ENCODE data around the gene GSTM2. TPM values are rescaled to one million over a fixed set of nuclear protein-coding genes. Genes with fewer than 3 reads are reported as not detected.

Gene GSTM2
- 100 to 1,000 TPM in 1 of 2 donors, 10 to 100 TPM in 1; 27.6 to 106 TPM for total RNA-seq
- 10 to 100 TPM in 1 of 2 donors, 1 to 10 TPM in 1; 7.7 to 51.7 TPM for polyA plus RNA-seq
- long read RNA-seq, donor 1, full-length matches to known transcripts, result 79 of 87 reads
- long read RNA-seq, donor 1, partial matches to known transcripts, result 8 of 87 reads
- long read RNA-seq, donor 1, other reads (novel, unspliced or antisense), result 0 of 87 reads
- long read RNA-seq, donor 2, transcript GSTM2-211 (5 exons, 943 nt), result minor isoform, 5 of 80 reads
- long read RNA-seq, donor 2, transcript GSTM2-201 (8 exons, 1,157 nt), result major isoform, 9 of 80 reads
- long read RNA-seq, donor 2, partial matches to known transcripts, result 32 of 80 reads
- long read RNA-seq, donor 2, other reads (novel, unspliced or antisense), result 30 of 80 reads
- long read RNA-seq, donor 3, full-length matches to known transcripts, result 28 of 28 reads
- long read RNA-seq, donor 3, partial matches to known transcripts, result 0 of 28 reads
- long read RNA-seq, donor 3, other reads (novel, unspliced or antisense), result 0 of 28 reads
- long read RNA-seq, donor 4, full-length matches to known transcripts, result 35 of 53 reads
- long read RNA-seq, donor 4, partial matches to known transcripts, result 18 of 53 reads
- long read RNA-seq, donor 4, other reads (novel, unspliced or antisense), result 0 of 53 reads
- long read RNA-seq, donor 5, full-length matches to known transcripts, result 73 of 80 reads
- long read RNA-seq, donor 5, partial matches to known transcripts, result 0 of 80 reads
- long read RNA-seq, donor 5, other reads (novel, unspliced or antisense), result 7 of 80 reads

DNA sequence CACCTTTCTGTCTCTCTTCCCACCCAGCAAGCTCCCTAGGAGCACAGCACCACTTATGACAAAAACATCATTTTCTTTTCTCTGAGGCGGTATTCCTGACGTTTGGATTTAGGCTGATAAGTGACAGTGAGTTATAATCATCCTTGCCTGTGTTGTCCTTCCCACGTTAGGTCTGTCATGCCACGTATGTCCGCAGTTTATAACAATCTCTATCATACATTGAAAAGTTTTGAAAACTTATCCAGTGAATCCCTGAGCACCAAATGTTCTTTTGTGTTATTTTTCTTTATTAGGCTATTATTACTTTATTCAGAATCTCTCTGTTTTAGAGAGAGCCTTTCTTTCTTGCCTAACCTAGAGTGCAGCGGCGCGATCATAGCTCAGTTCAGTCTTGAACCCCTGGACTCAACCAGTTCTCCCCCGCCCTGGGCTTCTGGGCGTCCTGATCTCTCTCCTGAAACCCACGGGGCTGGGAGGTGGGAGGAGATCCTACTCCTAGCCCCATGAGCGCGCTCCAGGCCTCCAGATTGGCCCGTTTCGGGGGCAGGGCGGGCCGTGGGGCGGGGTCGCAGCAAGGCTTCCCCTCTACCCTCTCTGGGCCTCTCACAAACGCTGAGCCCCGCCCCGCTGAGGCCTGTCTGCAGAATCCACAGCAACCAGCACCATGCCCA lies at the start of gene GSTM2:
GSTM2 (plus strand) TSS at position 606 of the 671 bp plus-strand sequence; CDS start at position 665, 59 bp downstream.
- peak within 1 kb of the TSS; percentile 60 to 88 for H3K9ac ChIP-seq (ENCODE audit: insufficient read depth in 1 of 2, low read length in 2 of 2)
- no peaks in the 10 kb centered on the region for H3K9me3 ChIP-seq (ENCODE audit: control insufficient read depth in 4 of 4, insufficient read depth in 3 of 4, low read length in 3 of 4)
- DNase-seq, result peak; percentile 95 to 97 (median 95)
- H3K36me3 ChIP-seq (ENCODE audit: control insufficient read depth in 4 of 4, insufficient read depth in 4 of 4, low read length in 4 of 4), result peaks cover 0 to 1% (median 0%) of the 10 kb centered on the region in 4 donors
- 13% methylated on average over 22 of the region's 22 CpGs for WGBS, 2 donors
- no peaks in the 10 kb centered on the region for H3K27me3 ChIP-seq (ENCODE audit: control insufficient read depth in 3 of 3, insufficient read depth in 3 of 3, low read length in 2 of 3)
- no peak within 1 kb of the TSS for H3K27ac ChIP-seq (ENCODE audit: low read depth in 1 of 2, low read length in 1 of 2)
- H3K4me3 ChIP-seq, result peak within 1 kb of the TSS; percentile 47
- TF ChIP-seq, protein P1, sequence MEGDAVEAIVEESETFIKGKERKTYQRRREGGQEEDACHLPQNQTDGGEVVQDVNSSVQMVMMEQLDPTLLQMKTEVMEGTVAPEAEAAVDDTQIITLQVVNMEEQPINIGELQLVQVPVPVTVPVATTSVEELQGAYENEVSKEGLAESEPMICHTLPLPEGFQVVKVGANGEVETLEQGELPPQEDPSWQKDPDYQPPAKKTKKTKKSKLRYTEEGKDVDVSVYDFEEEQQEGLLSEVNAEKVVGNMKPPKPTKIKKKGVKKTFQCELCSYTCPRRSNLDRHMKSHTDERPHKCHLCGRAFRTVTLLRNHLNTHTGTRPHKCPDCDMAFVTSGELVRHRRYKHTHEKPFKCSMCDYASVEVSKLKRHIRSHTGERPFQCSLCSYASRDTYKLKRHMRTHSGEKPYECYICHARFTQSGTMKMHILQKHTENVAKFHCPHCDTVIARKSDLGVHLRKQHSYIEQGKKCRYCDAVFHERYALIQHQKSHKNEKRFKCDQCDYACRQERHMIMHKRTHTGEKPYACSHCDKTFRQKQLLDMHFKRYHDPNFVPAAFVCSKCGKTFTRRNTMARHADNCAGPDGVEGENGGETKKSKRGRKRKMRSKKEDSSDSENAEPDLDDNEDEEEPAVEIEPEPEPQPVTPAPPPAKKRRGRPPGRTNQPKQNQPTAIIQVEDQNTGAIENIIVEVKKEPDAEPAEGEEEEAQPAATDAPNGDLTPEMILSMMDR (IDR thresholded peaks at IDR 0.05; ENCODE audit: control extremely low read depth, extremely low read depth), result no peak
- ATAC-seq (ENCODE audit: insufficient read depth, low FRiP score), result peak; percentile 97
- H3K4me1 ChIP-seq (ENCODE audit: control insufficient read depth in 5 of 5, insufficient read depth in 5 of 5, low read length in 5 of 5), result peaks cover 0 to 4% (median 0%) of the 10 kb centered on the region in 5 donors

DNA sequence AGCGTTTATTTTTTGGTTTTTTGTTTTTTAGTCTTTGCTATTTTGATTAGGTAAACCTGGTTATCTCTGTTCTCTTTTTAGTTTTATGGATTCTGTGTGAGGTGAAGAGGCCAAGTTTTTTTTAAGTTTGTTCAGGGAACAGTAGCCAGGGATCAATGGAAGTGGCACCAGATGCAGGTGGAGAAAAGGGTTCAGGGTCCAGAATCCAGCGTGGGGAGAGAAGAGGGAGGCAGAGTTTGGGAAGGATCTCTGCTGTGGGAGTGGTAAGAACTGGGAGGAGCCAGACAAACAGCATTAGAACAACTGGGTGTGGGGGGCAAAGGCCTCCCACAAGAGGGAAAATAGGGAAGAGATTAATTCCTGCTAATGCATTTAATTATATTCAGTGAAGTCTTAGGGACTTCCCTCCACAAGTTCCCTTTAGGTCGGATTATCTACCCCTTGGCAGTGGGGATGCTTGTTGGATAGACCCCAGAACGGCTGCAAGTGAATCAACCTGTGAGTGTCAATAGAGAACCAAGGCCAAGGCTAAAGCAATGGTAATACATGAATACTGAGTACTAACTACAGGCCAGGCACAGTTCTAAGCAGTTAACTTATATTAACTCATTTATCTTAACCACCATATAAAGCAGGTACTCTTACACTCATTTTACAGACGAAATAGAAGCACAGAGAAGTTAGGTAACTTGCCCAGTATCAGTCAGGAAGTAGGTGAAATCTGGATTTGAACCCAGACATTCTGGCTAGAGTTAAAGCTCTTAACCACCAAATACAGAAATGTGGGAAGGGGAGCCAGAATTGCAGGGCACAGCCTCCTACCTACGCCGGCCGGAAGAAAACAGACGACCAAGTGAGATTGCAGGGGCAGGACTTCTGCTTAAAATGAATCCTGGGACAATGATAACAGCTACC lies 48.9 kb upstream of the GSTM2 start:
- Histone ChIP-seq H3K36me3 (ENCODE audit: control insufficient read depth in 4 of 4, insufficient read depth in 4 of 4, low read length in 4 of 4) (no peaks in the 10 kb centered on the region), H3K4me3 (no peak overlapping the region), H3K27ac (ENCODE audit: low read depth in 1 of 2, low read length in 1 of 2) (peak overlapping the region; percentile 70 to 77), H3K4me1 (ENCODE audit: control insufficient read depth in 5 of 5, insufficient read depth in 5 of 5, low read length in 5 of 5) (peaks cover 0 to 42% (median 19%) of the 10 kb centered on the region in 5 donors), H3K9ac (ENCODE audit: insufficient read depth in 1 of 2, low read length in 2 of 2) (peak overlapping the region; percentile 68 to 81), H3K27me3 (ENCODE audit: control insufficient read depth in 3 of 3, insufficient read depth in 3 of 3, low read length in 2 of 3) (no peaks in the 10 kb centered on the region), H3K9me3 (ENCODE audit: control insufficient read depth in 4 of 4, insufficient read depth in 3 of 4, low read length in 3 of 4) (no peaks in the 10 kb centered on the region)
- ATAC-seq (ENCODE audit: insufficient read depth, low FRiP score), result no peak
- DNase-seq, result no peak
- TF ChIP-seq, protein P1 (IDR thresholded peaks at IDR 0.05; ENCODE audit: control extremely low read depth, extremely low read depth), result no peak
- 38 to 46% methylated on average over 9 of the region's 9 CpGs for WGBS, 2 donors
